GM10248 (cell line): ENCODE data around the gene ZBTB7B.

Source experiments
- CTCF ChIA-PET: fragments of 300-600 bp; sonication (Branson Sonifier 250); formaldehyde crosslinking; extraction: SDS; loops from one replicate; lab custom pipeline; 2021; ENCODE audit warnings: antibody characterized with exemption; lab: Yijun Ruan, JAX
- POLR2A ChIA-PET: fragments of 350-650 bp; sonication (Branson Sonifier 250); formaldehyde crosslinking; extraction: SDS; loops from one replicate; lab custom pipeline; 2020; ENCODE audit warnings: antibody characterized with exemption; lab: Yijun Ruan, JAX
- DNase-seq: peaks from one replicate; pipeline ENCODE4 v3.0.0; 2012; ENCODE audit errors: extremely low spot score
- TF ChIP-seq, protein P1 (sequence below): IDR thresholded peaks from 2 replicates; pipeline ENCODE4 v1.5.1; 2012; ENCODE audit warnings: mild to moderate bottlenecking, low read depth; ENCODE audit errors: extremely low read depth, missing control alignments, control extremely low read depth

Gene ZBTB7B

DNA sequence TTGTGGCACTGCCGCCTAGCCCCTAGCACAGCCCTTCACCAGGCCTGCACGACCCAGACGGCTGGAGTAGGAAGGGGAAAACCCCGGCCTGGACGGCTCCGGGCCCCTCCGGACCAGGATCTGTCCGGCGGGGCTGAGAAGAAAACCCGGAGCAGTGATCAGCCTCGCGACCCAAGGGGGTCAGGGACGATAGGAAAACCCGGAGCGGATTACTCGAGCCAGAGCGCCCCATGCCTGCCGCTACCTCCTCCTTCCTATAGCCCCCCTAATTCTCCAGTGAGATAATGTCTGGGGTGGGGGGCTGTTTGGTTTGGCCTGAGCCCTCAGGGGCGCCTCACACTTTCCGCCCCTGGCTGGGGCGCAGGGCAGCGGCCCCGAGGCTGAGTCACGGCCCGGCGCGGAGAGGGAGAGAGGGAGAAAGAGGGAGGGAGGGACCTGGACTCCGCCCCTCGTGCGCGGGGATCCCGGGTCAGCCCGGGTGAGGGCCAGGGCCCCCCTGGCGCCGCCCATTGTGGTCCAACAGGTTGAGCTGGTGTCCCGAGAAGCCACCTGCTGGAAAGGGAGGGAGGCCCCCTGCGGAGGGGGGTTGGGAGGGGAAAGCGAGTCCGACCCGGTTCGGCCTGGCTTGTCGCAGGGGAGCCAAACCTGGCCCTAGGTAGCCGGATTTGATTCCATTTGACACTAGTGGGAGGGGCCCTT is 1.7 kb upstream of the ZBTB7B start:
- DNase-seq = peak; percentile 83
- POLR2A ChIA-PET = interaction anchor here (0.8 to 1.7 kb wide), 6 partner anchors 20 to 138 kb away, joined by 3 to 4 read pairs (median 4); partner anchors contain the start of genes ADAM15 and SHC1
- CTCF ChIA-PET = interaction anchor here (0.8 to 13.3 kb wide), 9 partner anchors 7 to 84 kb away, joined by 3 to 175 read pairs (median 7); partner anchors contain the start of genes FLAD1, PBXIP1 and PYGO2

GRCh38 chr1:155001425-155001674 is 1.3 kb upstream of the ZBTB7B start:
- POLR2A ChIA-PET = interaction anchor here (0.8 to 1.0 kb wide), 3 partner anchors 50 to 139 kb away, joined by 3 to 4 read pairs (median 3); partner anchors contain the start of gene ADAM15
- TF ChIP-seq, protein P1, sequence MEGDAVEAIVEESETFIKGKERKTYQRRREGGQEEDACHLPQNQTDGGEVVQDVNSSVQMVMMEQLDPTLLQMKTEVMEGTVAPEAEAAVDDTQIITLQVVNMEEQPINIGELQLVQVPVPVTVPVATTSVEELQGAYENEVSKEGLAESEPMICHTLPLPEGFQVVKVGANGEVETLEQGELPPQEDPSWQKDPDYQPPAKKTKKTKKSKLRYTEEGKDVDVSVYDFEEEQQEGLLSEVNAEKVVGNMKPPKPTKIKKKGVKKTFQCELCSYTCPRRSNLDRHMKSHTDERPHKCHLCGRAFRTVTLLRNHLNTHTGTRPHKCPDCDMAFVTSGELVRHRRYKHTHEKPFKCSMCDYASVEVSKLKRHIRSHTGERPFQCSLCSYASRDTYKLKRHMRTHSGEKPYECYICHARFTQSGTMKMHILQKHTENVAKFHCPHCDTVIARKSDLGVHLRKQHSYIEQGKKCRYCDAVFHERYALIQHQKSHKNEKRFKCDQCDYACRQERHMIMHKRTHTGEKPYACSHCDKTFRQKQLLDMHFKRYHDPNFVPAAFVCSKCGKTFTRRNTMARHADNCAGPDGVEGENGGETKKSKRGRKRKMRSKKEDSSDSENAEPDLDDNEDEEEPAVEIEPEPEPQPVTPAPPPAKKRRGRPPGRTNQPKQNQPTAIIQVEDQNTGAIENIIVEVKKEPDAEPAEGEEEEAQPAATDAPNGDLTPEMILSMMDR = no peak
- CTCF ChIA-PET = interaction anchor here (0.8 to 13.3 kb wide), 5 partner anchors 13 to 46 kb away, joined by 3 to 175 read pairs (median 43); partner anchors contain the start of genes FLAD1, PBXIP1 and PYGO2
- no peak for DNase-seq

More for the DNA sequence above, 1.7 kb upstream of the ZBTB7B start:
- TF ChIP-seq, protein P1 = no peak

DNA sequence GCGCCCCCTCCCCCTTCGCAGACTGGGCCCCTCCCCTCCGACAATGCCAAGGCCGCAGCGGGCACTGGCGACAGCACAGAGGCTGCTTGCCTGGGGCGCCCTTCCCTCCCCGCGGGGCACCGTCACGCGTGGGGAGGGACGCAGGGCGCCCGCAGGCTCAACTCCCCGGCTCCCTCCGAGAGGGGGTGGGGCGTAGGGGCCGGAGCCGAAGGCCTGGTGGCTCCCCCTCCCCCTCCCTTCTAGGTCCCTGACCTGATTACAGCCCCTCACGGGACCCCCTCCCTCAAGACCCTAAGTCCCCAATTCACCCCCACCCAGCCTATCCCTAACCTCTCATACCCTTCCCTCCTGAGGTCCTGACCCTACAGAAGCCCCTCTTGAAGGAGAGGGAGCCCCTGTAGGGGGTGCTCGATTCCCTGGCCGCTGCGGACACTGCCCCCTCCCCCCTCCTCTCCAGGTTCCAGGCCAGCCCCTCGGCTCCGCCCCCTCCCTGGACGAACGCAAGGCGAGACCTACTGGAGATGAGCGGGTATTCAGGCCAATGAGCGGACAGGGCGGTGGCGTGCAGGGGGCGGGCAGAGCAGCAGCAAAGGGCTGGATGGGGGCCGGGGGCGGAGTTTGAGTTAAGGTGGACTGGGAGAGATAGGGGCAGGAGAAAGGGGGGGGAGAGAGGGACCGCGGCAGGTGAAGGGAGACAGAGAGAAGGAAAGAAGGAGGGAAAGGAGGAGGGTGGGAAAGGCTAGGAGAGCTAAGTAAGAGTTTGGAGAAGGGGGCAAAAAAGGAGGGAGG is 733 bp upstream of the ZBTB7B start:
- peak; percentile 99 for DNase-seq
- ChIA-PET POLR2A (interaction anchor here (0.6 to 1.0 kb wide), 4 partner anchors 49 to 1237 kb away, joined by 3 to 5 read pairs (median 4); partner anchors contain the start of gene ADAM15), CTCF (interaction anchor here (0.8 to 13.3 kb wide), 6 partner anchors 14 to 47 kb away, joined by 3 to 175 read pairs (median 24); partner anchors contain the start of genes FLAD1, PBXIP1 and PYGO2)
- TF ChIP-seq, protein P1 = peak; percentile 45

- ChIA-PET CTCF (interaction anchor here (13.3 kb wide), 1 partner anchor 13 kb away, joined by 175 read pairs; no protein-coding TSS in a partner anchor), POLR2A (interaction anchor here (0.7 kb wide), 1 partner anchor 397 kb away, joined by 3 read pairs; no protein-coding TSS in a partner anchor)
- no peak for DNase-seq
- TF ChIP-seq, protein P1 = no peak
Observed at GRCh38 chr1:155003227-155003765, 694 bp downstream of the ZBTB7B start.

DNA sequence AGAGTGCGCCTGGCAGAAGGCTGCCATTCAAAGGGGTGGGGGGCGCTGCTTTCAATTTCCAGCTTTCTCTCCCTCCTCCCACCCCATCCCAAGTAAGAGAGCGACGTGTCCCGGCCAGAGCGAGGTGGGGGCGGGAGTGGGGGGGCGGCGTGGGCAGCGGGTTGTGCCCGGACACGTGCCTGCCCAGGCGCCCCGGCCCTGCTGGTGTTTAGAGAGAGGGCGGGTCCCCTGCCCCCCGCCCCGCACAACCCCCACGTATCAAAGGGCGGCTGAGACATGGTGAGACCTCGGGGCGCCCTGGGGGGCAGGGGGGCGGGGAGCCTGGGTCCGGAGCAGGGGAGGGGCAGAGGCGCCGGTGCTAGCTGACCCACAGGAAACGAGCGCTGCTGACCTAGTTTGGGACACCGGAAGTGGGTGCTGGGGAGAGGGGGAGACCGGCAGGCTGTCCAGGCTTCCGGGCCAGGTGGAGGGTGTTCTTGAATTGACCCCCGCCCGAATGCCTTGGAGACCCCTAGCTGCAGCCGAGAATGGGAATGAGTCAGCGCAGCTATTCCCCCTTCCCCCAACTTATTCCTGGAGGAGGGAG is 1.3 kb downstream of the ZBTB7B start:
- CTCF ChIA-PET = interaction anchor here (1.4 to 13.3 kb wide), 2 partner anchors 13 to 48 kb away, joined by 3 to 175 read pairs; partner anchors contain the start of gene PBXIP1
- no peak for DNase-seq
- POLR2A ChIA-PET = interaction anchor here (0.7 kb wide), 1 partner anchor 398 kb away, joined by 3 read pairs; no protein-coding TSS in a partner anchor
- TF ChIP-seq, protein P1 = no peak
